GM18870 (cell line): ENCODE data around the gene ATP5F1E.
"Not testable (repeated sequence)": the region's sequence is repeated elsewhere in the genome, so short reads cannot be mapped to it uniquely, and the experiment has no call there.

ENCODE experiments used
- ATAC-seq: cut with Tn5 transposase; IDR thresholded peaks from one replicate; pipeline ENCODE4 v1.9.1; 2021; ENCODE audit warnings: moderate library complexity; ENCODE audit not compliant: unreplicated experiment

ATP5F1E gene

GRCh38 chr20:58992911-58993310 is 39.2 kb downstream of the ATP5F1E start:
- ATAC-seq, result no peak

GRCh38 chr20:58991715-58992114 is 40.4 kb downstream of the ATP5F1E start:
- ATAC-seq, result no peak

- ATAC-seq, result no peak
Observed at GRCh38 chr20:58990651-58991445, 41.3 kb downstream of the ATP5F1E start.

- no peak for ATAC-seq
Observed at GRCh38 chr20:58989196-58989595, 42.9 kb downstream of the ATP5F1E start.

- ATAC-seq, result no peak
Observed at GRCh38 chr20:58988565-58988882, 43.6 kb downstream of the ATP5F1E start.

- ATAC-seq, result no peak
Observed at GRCh38 chr20:58987790-58988564, 44.2 kb downstream of the ATP5F1E start.

- ATAC-seq, result no peak
Observed at GRCh38 chr20:58986968-58987517, 45.1 kb downstream of the ATP5F1E start.

GRCh38 chr20:58986286-58986967 is 45.7 kb downstream of the ATP5F1E start:
- no peak for ATAC-seq

- no peak for ATAC-seq
Observed at GRCh38 chr20:58985656-58986055, 46.5 kb downstream of the ATP5F1E start.

GRCh38 chr20:58984691-58985090 is 47.4 kb downstream of the ATP5F1E start:
- ATAC-seq, result no peak

- ATAC-seq, result not testable (repeated sequence)
Observed at GRCh38 chr20:58983115-58983468, 49.0 kb downstream of the ATP5F1E start.

- ATAC-seq, result no peak
Observed at GRCh38 chr20:58982406-58983114, 49.6 kb downstream of the ATP5F1E start.

GRCh38 chr20:58981628-58982364 is 50.3 kb downstream of the ATP5F1E start:
- no peak for ATAC-seq

- ATAC-seq, result no peak
Observed at GRCh38 chr20:58980711-58981627, 51.2 kb downstream of the ATP5F1E start, which contains the start of gene NELFCD. NELFCD (plus strand) TSS chr20:58981256; CDS start chr20:58981310, 54 bp downstream.

GRCh38 chr20:58978351-58979190 is 53.6 kb downstream of the ATP5F1E start:
- no peak for ATAC-seq

GRCh38 chr20:58976061-58976730 is 55.9 kb downstream of the ATP5F1E start:
- ATAC-seq, result no peak
